ENCODE data around the gene NME8.
"Not testable (repeated sequence)": the region's sequence is repeated elsewhere in the genome, so short reads cannot be mapped to it uniquely, and the experiment has no call there.

NME8 gene

GRCh38 chr7:37848297-37848696 is at the start of gene NME8:
Gene NME8, plus strand, starts transcription at chr7:37848597. Its CDS starts 1,670 bp downstream, at chr7:37850267.
- DNase-seq = no peak

GRCh38 chr7:37806152-37806551 is 42.2 kb upstream of the NME8 start:
- no peak for DNase-seq

GRCh38 chr7:37812161-37812580 is 36.2 kb upstream of the NME8 start:
- DNase-seq = not testable (repeated sequence)

- DNase-seq = no peak
These were observed 32.6 kb upstream of the NME8 start for GRCh38 chr7:37815671-37816371.

DNA sequence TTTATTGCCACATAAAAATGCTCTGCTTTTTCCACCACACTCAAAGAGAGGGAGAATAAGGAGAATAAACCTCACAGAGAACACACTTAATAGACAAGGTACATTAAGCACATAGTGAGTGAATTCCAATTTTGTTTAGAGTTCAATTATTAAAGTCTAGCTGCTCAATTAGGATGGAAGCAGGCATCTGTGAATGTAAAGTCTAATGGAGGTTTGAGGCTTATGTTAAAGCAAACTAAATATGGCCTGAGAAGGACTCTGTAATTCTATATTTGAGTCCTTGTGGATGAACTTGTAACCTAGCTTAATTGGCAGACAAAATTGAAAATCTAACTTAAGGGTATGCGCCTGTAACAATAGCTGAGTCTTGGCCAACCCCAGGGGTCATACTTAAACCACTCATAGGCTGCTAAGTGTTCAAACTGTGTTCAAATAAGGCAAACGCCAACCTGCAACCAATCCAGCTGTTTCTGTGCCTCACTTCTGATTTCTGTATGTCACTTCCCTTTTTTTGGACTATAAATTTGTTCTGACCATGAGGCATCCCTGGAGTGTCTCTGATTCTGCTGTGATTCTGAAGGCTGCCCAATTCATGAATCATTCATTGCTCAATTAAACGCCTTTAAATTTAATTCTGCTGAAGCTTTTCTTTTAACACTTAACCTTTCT is 31.3 kb upstream of the NME8 start:
- no peak for DNase-seq

GRCh38 chr7:37817591-37817960 is 30.8 kb upstream of the NME8 start:
- no peak for DNase-seq

- no peak for DNase-seq
These were observed 30.2 kb upstream of the NME8 start for GRCh38 chr7:37817996-37818720.

- no peak for DNase-seq
These were observed 27.5 kb upstream of the NME8 start for GRCh38 chr7:37820708-37821468.

DNA sequence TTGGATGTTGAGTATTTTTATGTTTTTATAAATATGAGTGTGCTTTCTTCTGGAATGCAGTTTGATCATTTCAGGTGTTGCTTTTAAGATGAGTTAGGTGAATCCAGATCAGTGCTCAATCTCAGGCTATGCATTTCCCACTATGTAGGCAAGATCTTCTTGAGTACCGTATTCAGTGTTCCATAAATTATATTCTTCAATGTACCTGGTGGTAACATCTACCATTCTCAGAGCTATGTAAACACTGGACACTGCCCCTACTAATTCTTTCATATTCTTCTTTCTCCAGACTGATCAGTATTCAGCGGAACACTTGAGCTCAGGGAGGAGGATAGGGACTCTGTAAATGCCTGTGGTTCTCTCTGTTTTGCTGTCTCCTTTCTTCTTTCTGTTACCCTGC is 25.5 kb upstream of the NME8 start:
- DNase-seq = no peak

DNA sequence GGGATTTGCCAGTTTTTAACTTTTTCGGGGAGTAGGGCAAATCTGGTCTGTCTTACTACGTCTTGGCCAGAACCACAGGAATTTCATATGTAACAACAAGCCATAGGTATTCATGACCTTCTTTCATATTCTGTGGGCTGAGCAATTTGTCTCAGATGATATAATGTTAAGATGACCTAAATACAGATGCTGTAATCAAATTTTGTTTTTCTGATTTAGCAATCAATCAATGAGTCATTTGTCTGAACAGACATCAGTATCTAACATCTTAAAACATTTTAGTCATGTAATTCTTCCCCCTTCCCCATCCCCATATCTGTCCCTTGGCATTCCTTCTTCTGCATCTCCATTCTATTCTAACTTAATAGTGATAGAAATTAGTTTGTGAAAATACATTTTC is 24.8 kb upstream of the NME8 start:
- DNase-seq = no peak

DNA sequence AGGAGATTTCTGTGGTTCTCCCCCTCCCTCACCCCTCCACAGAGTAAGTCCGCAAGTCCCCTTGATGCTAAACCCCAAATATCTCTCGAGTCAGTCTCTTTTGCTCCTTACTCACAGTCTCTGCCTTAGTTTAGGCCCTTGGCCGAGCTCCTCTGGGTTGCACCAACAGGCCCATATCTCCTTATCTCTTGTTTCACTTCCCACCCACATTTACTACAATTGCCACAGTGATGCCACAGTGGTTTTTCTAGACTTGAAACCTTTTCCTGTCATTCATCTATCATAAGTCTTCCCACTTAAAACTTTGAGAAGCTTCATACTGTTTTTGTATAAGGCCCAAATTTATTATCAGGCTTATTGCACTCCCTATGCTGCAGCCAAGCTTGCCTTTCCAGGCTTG is 23.4 kb upstream of the NME8 start:
- DNase-seq = no peak

GRCh38 chr7:37826825-37827224 is 21.6 kb upstream of the NME8 start:
- no peak for DNase-seq

DNA sequence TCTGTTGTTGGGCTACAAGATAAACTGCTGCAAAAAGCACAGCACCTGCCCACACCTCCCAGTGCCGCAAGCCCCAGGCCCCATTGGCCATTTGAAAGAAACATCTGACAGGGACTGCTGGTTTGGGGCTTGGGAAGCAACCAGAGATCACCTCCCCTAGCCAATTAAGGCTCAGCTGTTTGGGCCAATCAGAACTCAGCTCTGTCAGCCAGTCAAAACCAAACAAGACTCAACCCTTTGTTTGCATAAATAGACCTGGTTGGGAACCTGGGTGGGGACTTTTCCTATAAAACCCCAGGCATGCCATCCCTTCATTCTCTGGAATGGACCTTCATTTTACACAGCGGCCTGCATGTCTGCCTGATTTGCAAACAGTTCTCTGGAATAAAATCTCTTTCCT is 17.2 kb upstream of the NME8 start:
- DNase-seq = no peak

- no peak for DNase-seq
These were observed 16.2 kb upstream of the NME8 start for GRCh38 chr7:37832194-37832593.

DNA sequence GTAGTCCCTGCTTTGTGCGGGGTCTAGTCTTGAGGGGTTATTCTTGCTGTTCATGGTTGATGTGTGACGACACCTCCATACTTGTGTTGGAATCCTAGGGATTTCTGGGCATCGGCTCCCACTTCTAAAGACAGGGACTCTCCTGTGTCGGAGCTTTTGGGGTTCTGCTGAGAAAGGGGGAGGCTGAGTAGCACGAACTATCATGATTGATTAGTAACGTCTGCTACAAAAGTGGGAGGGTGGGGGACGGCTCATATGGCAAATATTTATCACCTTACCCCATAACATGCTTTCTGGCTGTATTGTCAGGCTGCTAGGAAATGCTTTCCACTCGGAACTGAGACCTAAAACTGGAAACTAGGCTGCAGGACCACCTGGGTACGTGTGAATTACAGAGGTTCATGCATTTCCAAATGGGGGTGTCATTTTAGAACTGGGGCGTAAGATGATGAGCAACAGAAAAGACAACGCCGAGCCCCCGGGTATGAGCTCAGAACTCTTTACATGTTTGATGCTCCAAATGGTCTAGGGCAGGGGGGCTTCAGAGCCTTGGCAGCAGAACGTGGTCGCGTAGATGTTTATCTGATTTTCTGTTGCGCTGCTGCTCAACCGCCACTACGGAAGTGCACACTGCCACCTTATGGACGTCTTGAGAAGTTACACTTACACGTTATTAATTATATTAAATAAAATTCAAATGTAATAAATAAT is 15.1 kb upstream of the NME8 start:
- no peak for DNase-seq

DNA sequence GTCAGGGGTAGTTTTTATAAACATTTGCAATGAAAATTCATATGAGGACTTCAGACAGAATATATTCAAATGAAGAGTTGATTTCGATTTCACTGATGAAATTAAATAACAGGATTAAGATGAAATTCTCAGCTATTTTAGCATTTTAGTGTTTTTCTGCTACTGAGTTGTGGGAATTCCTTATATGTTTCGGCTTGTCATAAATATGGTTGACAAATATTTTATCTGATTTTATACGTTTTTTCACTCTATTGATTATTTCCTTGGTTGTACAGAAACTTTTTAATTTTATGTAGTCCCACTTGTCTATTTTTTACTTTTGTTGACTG is 14.6 kb upstream of the NME8 start:
- no peak for DNase-seq

DNA sequence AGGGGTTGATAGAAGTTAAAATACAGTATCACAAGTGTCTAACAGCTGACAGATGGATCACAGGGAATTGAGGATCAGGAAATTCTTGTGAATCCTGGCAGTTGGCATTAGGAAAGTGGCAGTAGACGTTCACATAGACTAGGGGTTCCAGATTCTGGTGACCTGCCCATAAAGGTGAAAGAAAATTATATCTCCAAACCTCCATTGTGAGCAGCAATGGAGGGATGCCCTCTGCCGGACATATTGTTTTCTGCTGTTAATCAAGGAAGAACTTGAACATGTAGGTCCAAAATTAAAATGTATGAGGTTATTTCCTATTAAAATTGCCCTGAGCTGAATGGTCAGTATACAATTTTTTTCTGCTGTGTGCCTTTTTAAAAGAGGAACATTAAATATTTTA is 5.1 kb downstream of the NME8 start:
- no peak for DNase-seq

DNA sequence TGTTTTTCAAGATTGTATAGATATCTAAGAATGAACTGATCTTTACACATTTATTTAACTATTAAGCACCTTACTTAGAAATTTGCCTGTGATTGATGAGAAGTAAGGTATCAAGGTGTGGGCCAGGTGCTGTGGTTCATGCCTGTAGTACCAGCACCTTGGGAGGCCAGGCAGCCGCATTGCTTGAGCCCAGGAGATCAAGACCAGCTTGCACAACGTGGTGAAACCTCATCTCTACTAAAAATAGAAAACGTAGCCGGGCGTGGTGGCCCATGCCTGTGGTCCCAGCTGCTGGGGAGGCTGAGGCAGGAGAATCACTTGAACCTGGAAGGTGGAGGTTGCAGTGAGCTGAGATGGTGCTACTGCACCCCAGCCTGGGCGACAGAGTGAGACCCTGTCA is 33.7 kb downstream of the NME8 start:
- DNase-seq = no peak

GRCh38 chr7:37893359-37893758 is 45.0 kb downstream of the NME8 start:
- no peak for DNase-seq

GRCh38 chr7:37894671-37895070 is 46.3 kb downstream of the NME8 start:
- DNase-seq = no peak

- no peak for DNase-seq
These were observed 51.4 kb downstream of the NME8 start for GRCh38 chr7:37899712-37900247.

DNA sequence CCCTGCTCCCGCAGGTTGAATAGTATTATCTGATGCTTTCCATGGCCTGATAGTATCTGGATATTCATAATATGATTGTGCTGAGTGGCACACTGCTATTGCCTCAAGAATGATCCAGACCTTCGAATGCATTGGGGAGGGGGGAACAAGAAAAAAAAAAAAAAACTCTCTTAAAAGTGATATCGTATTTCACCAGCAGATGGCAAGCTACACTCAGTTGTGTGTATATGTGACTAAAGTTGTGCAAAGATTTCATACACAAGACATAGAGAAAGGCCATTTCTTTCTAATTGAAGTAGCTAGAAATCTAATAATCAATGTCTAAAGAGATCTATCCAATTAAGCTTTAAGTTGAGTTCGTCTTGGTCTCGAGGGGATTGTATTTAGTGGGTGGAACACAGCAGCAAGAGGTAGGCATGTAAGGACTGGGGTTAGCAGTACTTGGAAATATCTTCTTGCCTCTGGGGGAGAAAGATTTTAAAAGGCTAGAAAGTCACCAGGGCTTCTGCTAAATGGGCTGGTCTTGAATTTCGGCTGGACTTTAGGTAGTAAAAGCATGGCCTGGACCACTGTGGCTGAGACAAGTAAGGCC is 52.9 kb downstream of the NME8 start:
- DNase-seq = no peak
